HG02943 (cell line): ENCODE data around the gene RAD51AP1.

Experiments
- ATAC-seq: cut with Tn5 transposase; IDR thresholded peaks from one replicate; pipeline ENCODE4 v1.9.1; 2021; ENCODE audit warnings: mild to moderate bottlenecking, low read depth, moderate library complexity; ENCODE audit not compliant: unreplicated experiment

Gene RAD51AP1

GRCh38 chr12:4588916-4589315 lies 50.2 kb downstream of the RAD51AP1 start:
- ATAC-seq = no peak

GRCh38 chr12:4589941-4590340 lies 51.3 kb downstream of the RAD51AP1 start:
- no peak for ATAC-seq

GRCh38 chr12:4591180-4591687 lies 52.5 kb downstream of the RAD51AP1 start:
- ATAC-seq = no peak

GRCh38 chr12:4595881-4596280 lies 57.2 kb downstream of the RAD51AP1 start:
- no peak for ATAC-seq

- no peak for ATAC-seq
These were observed 64.7 kb downstream of the RAD51AP1 start for GRCh38 chr12:4603421-4603820.

- no peak for ATAC-seq
These were observed 65.3 kb downstream of the RAD51AP1 start for GRCh38 chr12:4603946-4604345.

- peak; percentile 85 for ATAC-seq
These were observed 66.0 kb downstream of the RAD51AP1 start for GRCh38 chr12:4604684-4605193.

- ATAC-seq = no peak
These were observed 68.4 kb downstream of the RAD51AP1 start for GRCh38 chr12:4607056-4607455.

GRCh38 chr12:4609071-4609470 lies 70.4 kb downstream of the RAD51AP1 start:
- ATAC-seq = no peak
